Measurements from ENCODE around the gene MGLL. TPM values are rescaled to one million over a fixed set of nuclear protein-coding genes. Genes with fewer than 3 reads are reported as not detected.

MGLL gene
- total and polyA plus RNA-seq, 4 donors, result 9.4 to 277 (median 74.2) TPM

- TF ChIP-seq JUND (IDR thresholded peaks at IDR 0.05), result no peak
These were observed 74.4 kb downstream of the MGLL start (continued) for GRCh38 chr3:127747751-127748521.

- no peaks in the 10 kb centered on the region for H3K9me3 ChIP-seq (ENCODE audit: control insufficient read depth in 4 of 4, low read length in 3 of 4)
- no peaks in the 10 kb centered on the region for H3K27me3 ChIP-seq (ENCODE audit: control insufficient read depth in 4 of 4, insufficient read depth in 4 of 4, low read length in 3 of 4)
- DNase-seq (ENCODE audit: low spot score), result no peak
- no peak overlapping the region for H3K27ac ChIP-seq (ENCODE audit: low read depth in 1 of 2, low read length in 2 of 2)
- WGBS, result 90% methylated on average over 1 of the region's 1 CpG
- H3K36me3 ChIP-seq (ENCODE audit: control insufficient read depth in 4 of 4, insufficient read depth in 3 of 4, low read depth in 1 of 4, low read length in 3 of 4), result peaks cover 3 to 7% (median 5%) of the 10 kb centered on the region in 4 donors
- H3K4me1 ChIP-seq (ENCODE audit: control insufficient read depth in 4 of 4, insufficient read depth in 4 of 4, low read length in 3 of 4), result peaks cover 0 to 24% (median 12%) of the 10 kb centered on the region in 4 donors
- no peak overlapping the region for H3K9ac ChIP-seq (ENCODE audit: low read depth in 1 of 2, low read length in 2 of 2)
- H3K4me3 ChIP-seq (ENCODE audit: low read depth in 1 of 3, low read length in 3 of 3), result no peak overlapping the region
- TF ChIP-seq FOXA1 (IDR thresholded peaks at IDR 0.05), result no peak
- TF ChIP-seq SP1 (IDR thresholded peaks at IDR 0.05), result no peak
- TF ChIP-seq MAX (IDR thresholded peaks at IDR 0.05), result no peak
- no peak for TF ChIP-seq FOXA2 (IDR thresholded peaks at IDR 0.05)
These were observed 75.2 kb downstream of the MGLL start for GRCh38 chr3:127747066-127747465.

- Histone ChIP-seq H3K9ac (ENCODE audit: low read depth in 1 of 2, low read length in 2 of 2) (no peak overlapping the region), H3K27me3 (ENCODE audit: control insufficient read depth in 4 of 4, insufficient read depth in 4 of 4, low read length in 3 of 4) (no peaks in the 10 kb centered on the region), H3K9me3 (ENCODE audit: control insufficient read depth in 4 of 4, low read length in 3 of 4) (no peaks in the 10 kb centered on the region), H3K36me3 (ENCODE audit: control insufficient read depth in 4 of 4, insufficient read depth in 3 of 4, low read depth in 1 of 4, low read length in 3 of 4) (peaks cover 3 to 7% (median 5%) of the 10 kb centered on the region in 4 donors), H3K4me3 (ENCODE audit: low read depth in 1 of 3, low read length in 3 of 3) (no peak overlapping the region), H3K27ac (ENCODE audit: low read depth in 1 of 2, low read length in 2 of 2) (no peak overlapping the region), H3K4me1 (ENCODE audit: control insufficient read depth in 4 of 4, insufficient read depth in 4 of 4, low read length in 3 of 4) (peaks cover 0 to 24% (median 12%) of the 10 kb centered on the region in 4 donors)
- TF ChIP-seq ATF3 (IDR thresholded peaks at IDR 0.05) (no peak), YY1 (IDR thresholded peaks at IDR 0.05) (no peak), RAD21 (IDR thresholded peaks at IDR 0.05) (no peak), GABPA (IDR thresholded peaks at IDR 0.05 in 1 of 2, conservative IDR thresholded peaks at IDR 0.05 in 1 of 2) (no peak), MAX (IDR thresholded peaks at IDR 0.05) (no peak), NR2F2 (IDR thresholded peaks at IDR 0.05) (no peak), SP1 (IDR thresholded peaks at IDR 0.05) (no peak), EGR1 (IDR thresholded peaks at IDR 0.05; ENCODE audit: low read depth in 2 of 2) (no peak), HNF4G (IDR thresholded peaks at IDR 0.05) (no peak), RXRA (IDR thresholded peaks at IDR 0.05) (no peak), FOXA1 (IDR thresholded peaks at IDR 0.05) (no peak), JUND (IDR thresholded peaks at IDR 0.05) (no peak), CTCF (IDR thresholded peaks at IDR 0.05; ENCODE audit: low read depth, low read length, missing input control) (no peak), REST (IDR thresholded peaks at IDR 0.05) (no peak), ZBTB33 (IDR thresholded peaks at IDR 0.05) (no peak), FOXA2 (IDR thresholded peaks at IDR 0.05) (no peak), TAF1 (conservative IDR thresholded peaks at IDR 0.05) (no peak), HNF4A (conservative IDR thresholded peaks at IDR 0.05) (no peak)
- 80% methylated on average over 10 of the region's 10 CpGs for WGBS
- DNase-seq (ENCODE audit: low spot score), result no peak
These were observed 75.8 kb downstream of the MGLL start for GRCh38 chr3:127746400-127747057.
